Astrocyte (in vitro differentiated cells and primary cell): ENCODE results near the gene H1-8.

Experiments
- CTCF ChIP-seq: IDR thresholded peaks from 2 replicates; pipeline ENCODE4 v1.5.1; 2011; ENCODE audit warnings: low read depth, mild to moderate bottlenecking, inconsistent platforms, low read length, moderate library complexity; ENCODE audit not compliant: insufficient read depth
- EZH2 ChIP-seq: IDR thresholded peaks from 2 replicates; pipeline ENCODE4 v1.6.1; 2012; ENCODE audit warnings: mild to moderate bottlenecking, low read length, inconsistent platforms; ENCODE audit not compliant: insufficient read depth

GRCh38 chr3:129555616-129556357 is 12.8 kb downstream of the H1-8 start:
- TF ChIP-seq CTCF (no peak), EZH2 (no peak)
